Measurements from ENCODE around the gene KIDINS220.
"Not testable (repeated sequence)": the region's sequence is repeated elsewhere in the genome, so short reads cannot be mapped to it uniquely, and the experiment has no call there.

KIDINS220 gene

DNA sequence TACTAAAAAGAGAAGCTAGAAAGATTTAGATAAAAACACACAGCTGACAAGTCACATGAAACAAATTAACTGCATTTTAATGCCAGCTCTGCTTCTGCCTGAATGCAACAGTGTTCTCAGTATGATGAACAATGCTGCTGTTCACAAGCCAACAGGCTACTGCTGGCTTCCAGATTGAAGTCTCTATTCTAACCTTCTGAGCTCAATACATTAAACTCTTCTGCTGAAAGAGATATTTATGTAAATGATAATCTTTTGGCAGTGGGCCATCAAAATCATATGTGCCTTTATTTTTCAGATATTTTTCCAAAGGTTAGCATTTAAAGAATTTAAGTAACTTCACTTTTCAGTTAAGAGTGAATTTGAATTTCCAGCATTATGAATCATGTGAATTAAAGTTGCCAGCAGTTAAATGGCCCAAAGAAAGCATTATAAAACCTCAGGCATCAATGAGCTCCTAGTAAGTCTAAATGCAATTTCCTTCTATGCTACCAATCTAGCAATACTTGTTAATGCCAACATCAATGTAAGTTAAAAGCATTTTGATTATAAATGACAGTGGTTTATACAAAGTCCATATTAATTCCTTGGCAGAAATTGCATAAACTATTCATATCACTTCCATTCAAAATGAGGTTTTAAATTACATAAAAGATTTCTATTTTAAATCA, 83.2 kb downstream of the KIDINS220 start:
- no peak for DNase-seq (ENCODE audit: low read depth)

GRCh38 chr2:8753609-8754008, 83.8 kb downstream of the KIDINS220 start:
- DNase-seq (ENCODE audit: low read depth), result no peak

DNA sequence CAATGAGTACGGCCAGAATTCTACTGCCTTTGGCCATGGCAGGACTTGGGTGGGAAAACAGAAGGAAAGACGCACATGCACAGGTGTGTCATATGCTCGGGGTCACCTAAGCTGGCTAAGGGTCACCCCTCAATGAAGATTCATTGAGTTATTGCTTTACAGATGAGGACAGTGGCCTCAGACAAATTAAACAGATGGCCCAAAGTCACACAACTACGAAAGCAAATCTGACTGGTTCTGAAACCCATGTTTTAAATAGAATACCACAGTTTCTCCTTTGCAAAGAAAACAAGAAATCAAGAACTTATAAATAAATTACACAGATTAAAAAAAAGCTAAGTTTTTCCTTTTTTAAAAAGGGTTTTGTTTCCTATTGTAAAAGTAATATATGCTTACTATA, 85.0 kb downstream of the KIDINS220 start:
- no peak for DNase-seq (ENCODE audit: low read depth)

DNA sequence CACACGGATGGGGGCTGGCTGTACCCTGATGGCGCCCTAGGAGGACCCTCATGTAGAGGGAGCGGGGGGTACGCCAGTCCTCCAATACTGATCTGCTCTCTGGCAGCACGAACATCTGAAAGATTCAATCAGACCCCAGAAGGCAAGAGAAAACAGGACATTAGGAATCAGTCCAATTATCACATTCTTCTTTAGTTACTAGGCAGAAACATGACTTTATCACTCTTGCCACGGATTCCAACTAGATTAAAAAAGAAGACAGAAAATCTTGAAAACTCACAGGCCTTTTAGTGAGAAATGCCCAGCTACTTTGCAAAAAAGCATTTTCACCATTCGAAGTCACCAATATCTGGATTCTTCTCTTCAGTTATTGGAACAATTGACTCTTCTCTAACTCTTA, 87.2 kb downstream of the KIDINS220 start:
- no peak for DNase-seq (ENCODE audit: low read depth)

- no peak for DNase-seq (ENCODE audit: low read depth)
These were observed 94.2 kb downstream of the KIDINS220 start for GRCh38 chr2:8743261-8743660.

GRCh38 chr2:8740136-8740535, 97.3 kb downstream of the KIDINS220 start:
- no peak for DNase-seq (ENCODE audit: low read depth)

- no peak for DNase-seq (ENCODE audit: low read depth)
These were observed 99.7 kb downstream of the KIDINS220 start for GRCh38 chr2:8737571-8738175.

DNA sequence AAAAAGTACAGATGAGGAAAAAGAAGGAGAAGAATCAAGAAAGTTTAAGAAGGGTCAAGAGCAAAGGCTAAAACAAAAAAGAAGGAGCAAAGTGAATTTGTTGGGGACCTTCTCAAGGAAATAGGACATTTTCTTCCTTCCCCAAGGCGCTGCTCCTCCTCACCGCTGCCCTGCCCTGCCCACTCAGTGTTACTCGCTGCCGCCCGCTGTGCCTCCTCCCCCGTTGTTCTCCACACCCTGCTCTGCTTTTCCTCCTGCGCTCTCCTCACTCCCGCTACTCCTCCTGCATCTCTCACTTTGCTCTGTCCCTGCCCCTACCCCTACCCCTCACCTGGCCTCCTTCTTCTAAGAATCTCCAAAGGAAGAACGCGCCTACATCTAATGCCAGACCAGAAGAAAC, 104.8 kb downstream of the KIDINS220 start:
- no peak for DNase-seq (ENCODE audit: low read depth)

DNA sequence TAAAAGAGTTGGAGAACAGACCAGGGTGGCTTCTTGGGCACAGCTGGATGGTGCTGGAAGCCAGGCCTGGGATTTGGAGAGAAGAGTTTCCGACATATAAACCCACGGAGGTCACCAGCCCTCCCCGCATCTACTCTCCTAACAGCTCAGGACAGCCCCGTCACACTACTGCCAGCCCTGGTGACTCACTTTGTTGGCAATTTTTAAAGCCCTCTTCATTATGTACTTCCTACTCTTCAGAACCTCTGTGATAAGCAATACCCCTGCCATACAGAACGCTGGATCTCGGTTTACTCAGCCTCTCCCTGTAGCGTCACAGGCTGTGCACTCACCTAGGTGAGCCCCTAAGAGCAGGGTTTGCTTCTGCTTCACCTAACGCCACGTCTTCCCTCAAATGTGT, 107.5 kb downstream of the KIDINS220 start:
- no peak for DNase-seq (ENCODE audit: low read depth)

DNA sequence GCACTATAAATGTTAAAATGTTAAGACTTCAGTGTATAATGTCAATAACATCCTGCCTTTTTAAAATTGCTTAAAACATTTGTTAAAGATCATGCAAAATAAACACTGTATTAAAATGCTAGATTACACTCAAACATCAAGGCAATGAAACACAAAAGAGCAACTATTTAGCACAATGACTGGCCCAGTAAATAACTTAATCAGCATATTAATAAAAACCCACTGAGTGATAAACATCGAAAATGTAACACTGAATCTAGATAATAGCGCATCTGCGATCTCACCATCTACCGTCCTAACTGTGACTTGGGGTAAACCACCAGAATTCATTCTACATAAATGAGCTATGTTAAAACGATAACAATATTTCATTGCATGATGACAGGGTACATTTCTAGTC, 108.3 kb downstream of the KIDINS220 start:
- not testable (repeated sequence) for DNase-seq (ENCODE audit: low read depth)

- DNase-seq (ENCODE audit: low read depth), result no peak
These were observed 109.0 kb downstream of the KIDINS220 start for GRCh38 chr2:8728305-8729015.

- DNase-seq (ENCODE audit: low read depth), result no peak
These were observed 111.6 kb downstream of the KIDINS220 start for GRCh38 chr2:8725838-8726237.

DNA sequence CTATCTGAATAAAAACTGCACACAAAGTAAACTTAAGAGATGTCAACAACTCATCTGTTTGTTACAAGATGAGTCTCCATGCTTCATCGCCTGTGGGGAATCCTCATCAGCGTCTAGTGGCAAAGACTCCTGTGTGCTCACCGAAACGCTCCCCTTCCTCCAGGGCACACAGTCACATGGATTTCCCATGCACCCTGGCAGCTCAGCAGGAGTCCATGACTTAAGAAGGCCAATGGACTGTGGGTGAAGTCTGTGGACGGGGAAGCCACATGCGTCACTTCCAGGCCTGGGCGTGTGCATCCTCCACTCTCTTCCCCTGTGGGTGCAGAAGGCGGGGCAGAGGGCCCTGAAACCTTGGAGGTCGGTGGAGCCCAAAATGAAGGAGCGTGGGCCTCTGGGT, 114.4 kb downstream of the KIDINS220 start:
- no peak for DNase-seq (ENCODE audit: low read depth)

- no peak for DNase-seq (ENCODE audit: low read depth)
These were observed 116.0 kb downstream of the KIDINS220 start for GRCh38 chr2:8721410-8721809.

DNA sequence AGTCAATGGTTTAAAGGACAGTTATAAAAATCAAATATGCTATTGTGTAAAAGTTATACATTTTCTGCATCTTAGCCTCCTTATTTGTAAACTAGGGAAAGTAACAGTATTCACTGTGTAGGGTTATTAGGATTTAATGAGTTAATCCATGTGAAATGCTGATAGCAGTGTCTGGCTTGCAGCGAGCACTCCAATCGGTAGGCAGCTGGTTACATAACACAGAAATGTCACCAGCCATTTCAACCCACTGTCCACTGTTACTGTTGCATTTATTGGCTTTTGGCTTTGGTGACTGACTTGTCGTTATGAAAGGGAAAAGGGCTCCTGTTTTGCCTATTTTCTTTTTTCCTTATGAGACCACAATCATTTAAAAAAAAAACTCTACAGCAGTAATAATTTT, 116.7 kb downstream of the KIDINS220 start:
- no peak for DNase-seq (ENCODE audit: low read depth)

DNA sequence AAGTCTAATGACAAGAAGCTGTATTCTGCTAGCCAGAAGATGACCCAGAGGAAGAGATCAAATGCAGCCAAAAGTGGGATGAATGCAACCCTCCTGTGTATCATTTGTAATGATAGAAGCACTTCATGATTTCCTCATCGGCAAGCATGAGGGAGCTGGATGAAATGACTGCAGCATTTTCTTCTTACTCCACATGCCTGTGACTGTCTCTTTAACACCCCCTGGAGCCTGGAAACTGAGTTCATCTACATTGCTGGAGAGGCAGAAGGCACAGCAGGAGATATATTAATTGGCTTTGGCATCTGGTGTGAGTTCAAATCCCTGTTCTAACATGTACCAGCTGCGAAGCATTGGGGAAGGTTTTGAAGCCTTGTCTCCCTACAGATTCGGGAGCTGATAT, 117.9 kb downstream of the KIDINS220 start:
- DNase-seq (ENCODE audit: low read depth), result no peak

GRCh38 chr2:8714971-8715370, 122.4 kb downstream of the KIDINS220 start:
- no peak for DNase-seq (ENCODE audit: low read depth)

GRCh38 chr2:8714283-8714682, 123.1 kb downstream of the KIDINS220 start:
- no peak for DNase-seq (ENCODE audit: low read depth)

DNA sequence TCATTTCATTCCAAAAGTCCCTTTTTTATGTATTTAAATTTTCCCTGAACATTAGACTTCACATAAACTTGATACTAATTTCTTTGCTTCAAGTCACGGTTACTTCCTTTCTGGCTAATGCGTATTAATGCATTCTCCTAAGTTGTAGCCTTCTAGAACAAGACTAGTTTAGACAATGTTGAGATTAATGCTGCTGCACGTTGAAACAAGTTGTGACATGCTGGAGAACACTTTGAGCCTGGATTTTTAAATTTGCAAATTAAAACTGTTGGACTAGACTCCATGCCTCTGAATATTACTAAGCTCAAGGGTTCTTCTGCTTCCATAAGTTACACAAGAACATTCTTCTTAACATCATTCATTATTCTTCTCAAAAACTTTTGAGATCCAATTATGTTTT, 126.5 kb downstream of the KIDINS220 start:
- no peak for DNase-seq (ENCODE audit: low read depth)

DNA sequence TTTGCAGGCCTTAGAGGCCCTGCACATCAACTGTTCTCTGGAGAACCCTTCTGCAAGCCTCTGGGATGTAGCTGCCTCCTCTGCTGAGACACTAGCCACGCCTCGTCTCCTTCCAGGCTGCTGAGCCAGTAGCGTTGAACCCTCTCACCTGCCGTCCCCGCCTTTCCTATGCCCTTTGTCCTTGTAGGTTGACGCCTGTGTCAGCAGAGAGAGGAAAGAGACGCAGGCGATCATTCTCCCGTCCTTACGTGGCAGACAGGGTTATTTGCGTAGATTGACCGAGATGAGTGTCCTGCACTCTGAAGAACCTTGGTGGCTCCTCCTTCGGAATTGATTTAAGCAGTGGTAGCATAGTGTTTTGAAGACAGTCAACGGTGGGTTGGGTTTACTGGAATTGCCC, 127.8 kb downstream of the KIDINS220 start:
- DNase-seq (ENCODE audit: low read depth), result no peak

DNA sequence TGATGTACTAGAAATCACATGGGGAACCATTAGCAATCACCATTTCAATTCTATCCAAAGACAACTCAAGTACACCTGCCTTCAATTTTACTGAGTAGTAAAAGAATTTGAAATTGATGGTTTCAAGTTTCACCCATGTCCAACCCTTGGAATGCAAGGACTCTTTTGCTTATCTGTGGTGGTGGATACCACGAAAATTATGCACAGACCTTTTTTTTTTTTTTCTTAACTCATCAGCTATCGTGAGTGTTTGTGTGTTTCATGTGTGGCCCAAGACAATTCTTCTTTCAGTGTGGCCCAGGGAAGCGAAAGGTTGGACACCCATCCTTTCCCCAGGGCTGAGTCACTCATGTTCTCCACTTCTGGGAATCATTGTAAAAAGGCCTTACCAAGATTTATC, 132.5 kb downstream of the KIDINS220 start:
- DNase-seq (ENCODE audit: low read depth), result no peak

GRCh38 chr2:8701681-8702379, 135.6 kb downstream of the KIDINS220 start:
- no peak for DNase-seq (ENCODE audit: low read depth)

- no peak for DNase-seq (ENCODE audit: low read depth)
These were observed 137.6 kb downstream of the KIDINS220 start for GRCh38 chr2:8699839-8700238.
